Measurements from ENCODE around the gene SNPH. TPM values are rescaled to one million over a fixed set of nuclear protein-coding genes. Genes with fewer than 3 reads are reported as not detected.

SNPH gene
- total and polyA plus RNA-seq, 2 donors from 2014 or later: 3.1 TPM

DNA sequence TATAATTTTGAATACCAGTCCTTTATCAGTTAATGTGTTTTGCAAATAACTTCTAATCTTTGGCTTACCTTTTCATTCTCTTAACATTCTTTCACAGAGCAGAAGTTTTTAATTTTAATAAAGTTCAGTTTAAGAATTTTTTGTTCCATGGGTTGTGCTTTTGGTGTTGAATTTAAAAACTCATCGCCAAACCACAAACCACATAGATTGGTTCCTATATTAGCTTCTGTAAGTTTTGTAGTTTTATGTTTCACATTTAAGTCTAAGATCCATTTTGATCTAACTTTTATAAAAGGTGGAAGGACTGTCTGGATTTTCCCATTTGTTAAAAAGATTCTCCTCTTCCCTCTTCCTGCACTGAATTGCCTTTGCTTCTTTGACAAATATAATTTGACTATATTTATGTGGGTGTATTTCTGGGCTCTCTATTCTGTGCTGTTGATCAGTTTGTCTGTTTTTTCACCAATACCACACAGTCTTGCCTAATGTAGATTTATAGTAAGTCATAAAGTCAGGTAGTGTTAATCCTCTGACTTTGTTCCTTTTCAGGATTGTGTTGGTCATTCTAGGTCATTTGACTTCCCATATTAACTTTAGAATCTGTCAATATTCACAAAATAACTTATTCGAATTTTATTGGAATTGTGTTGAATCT, 80.3 kb downstream of the SNPH start:
- H3K9me3 ChIP-seq (ENCODE audit: control insufficient read depth in 2 of 3, insufficient read depth in 1 of 3, low read length in 3 of 3): peaks cover 0 to 3% (median 0%) of the 10 kb centered on the region in 3 donors
- H3K27ac ChIP-seq (ENCODE audit: low read depth in 2 of 2, low read length in 2 of 2): no peak overlapping the region
- H3K4me3 ChIP-seq (ENCODE audit: low read length in 3 of 3): no peak overlapping the region
- H3K27me3 ChIP-seq (ENCODE audit: control insufficient read depth, insufficient read depth, low read length): no peaks in the 10 kb centered on the region
- no peak overlapping the region for H3K9ac ChIP-seq (ENCODE audit: low read length in 3 of 3)
- no peaks in the 10 kb centered on the region for H3K4me1 ChIP-seq (ENCODE audit: control insufficient read depth in 2 of 3, insufficient read depth in 2 of 3, low read depth in 1 of 3, low read length in 3 of 3)
- no peak for FAIRE-seq
- DNase-seq: no peak
- H3K36me3 ChIP-seq (ENCODE audit: control insufficient read depth in 2 of 3, insufficient read depth in 3 of 3, low read length in 3 of 3): no peaks in the 10 kb centered on the region
- intact Hi-C loops (cut with DNase I): no loop called here
- TF ChIP-seq, protein P1, sequence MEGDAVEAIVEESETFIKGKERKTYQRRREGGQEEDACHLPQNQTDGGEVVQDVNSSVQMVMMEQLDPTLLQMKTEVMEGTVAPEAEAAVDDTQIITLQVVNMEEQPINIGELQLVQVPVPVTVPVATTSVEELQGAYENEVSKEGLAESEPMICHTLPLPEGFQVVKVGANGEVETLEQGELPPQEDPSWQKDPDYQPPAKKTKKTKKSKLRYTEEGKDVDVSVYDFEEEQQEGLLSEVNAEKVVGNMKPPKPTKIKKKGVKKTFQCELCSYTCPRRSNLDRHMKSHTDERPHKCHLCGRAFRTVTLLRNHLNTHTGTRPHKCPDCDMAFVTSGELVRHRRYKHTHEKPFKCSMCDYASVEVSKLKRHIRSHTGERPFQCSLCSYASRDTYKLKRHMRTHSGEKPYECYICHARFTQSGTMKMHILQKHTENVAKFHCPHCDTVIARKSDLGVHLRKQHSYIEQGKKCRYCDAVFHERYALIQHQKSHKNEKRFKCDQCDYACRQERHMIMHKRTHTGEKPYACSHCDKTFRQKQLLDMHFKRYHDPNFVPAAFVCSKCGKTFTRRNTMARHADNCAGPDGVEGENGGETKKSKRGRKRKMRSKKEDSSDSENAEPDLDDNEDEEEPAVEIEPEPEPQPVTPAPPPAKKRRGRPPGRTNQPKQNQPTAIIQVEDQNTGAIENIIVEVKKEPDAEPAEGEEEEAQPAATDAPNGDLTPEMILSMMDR (IDR thresholded peaks at IDR 0.05; ENCODE audit: borderline replicate concordance, extremely low read depth, insufficient read depth): no peak

DNA sequence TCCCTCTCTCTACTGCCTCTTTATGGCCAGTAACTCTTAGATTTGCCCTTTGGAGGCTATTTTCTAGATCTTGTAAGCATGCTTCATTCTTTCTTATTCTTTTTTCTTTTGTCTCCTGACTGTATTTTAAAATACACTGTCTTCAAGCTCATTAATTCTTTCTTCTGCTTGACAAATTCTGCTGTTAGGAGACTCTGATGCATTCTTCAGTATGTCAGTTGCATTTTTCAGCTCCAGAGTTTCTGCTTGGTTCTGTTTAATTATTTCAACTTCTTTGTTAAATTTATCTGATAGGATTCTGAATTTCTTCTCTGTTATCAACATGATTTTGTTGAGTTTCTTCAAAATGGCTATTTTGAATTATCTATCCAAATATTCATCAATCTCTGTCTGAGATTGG, 87.9 kb downstream of the SNPH start:
- Histone ChIP-seq H3K9ac (ENCODE audit: low read length in 3 of 3) (no peak overlapping the region), H3K36me3 (ENCODE audit: control insufficient read depth in 2 of 3, insufficient read depth in 3 of 3, low read length in 3 of 3) (peaks cover 4 to 9% (median 8%) of the 10 kb centered on the region in 3 donors), H3K27ac (ENCODE audit: low read depth in 2 of 2, low read length in 2 of 2) (no peak overlapping the region), H3K27me3 (ENCODE audit: control insufficient read depth, insufficient read depth, low read length) (no peaks in the 10 kb centered on the region), H3K4me3 (ENCODE audit: low read length in 3 of 3) (no peak overlapping the region), H3K9me3 (ENCODE audit: control insufficient read depth in 2 of 3, insufficient read depth in 1 of 3, low read length in 3 of 3) (no peaks in the 10 kb centered on the region), H3K4me1 (ENCODE audit: control insufficient read depth in 2 of 3, insufficient read depth in 2 of 3, low read depth in 1 of 3, low read length in 3 of 3) (no peaks in the 10 kb centered on the region)
- FAIRE-seq (no peak), DNase-seq (no peak)
- intact Hi-C loops (cut with DNase I): no loop called here
- TF ChIP-seq, protein P1 (IDR thresholded peaks at IDR 0.05; ENCODE audit: borderline replicate concordance, extremely low read depth, insufficient read depth): no peak

DNA sequence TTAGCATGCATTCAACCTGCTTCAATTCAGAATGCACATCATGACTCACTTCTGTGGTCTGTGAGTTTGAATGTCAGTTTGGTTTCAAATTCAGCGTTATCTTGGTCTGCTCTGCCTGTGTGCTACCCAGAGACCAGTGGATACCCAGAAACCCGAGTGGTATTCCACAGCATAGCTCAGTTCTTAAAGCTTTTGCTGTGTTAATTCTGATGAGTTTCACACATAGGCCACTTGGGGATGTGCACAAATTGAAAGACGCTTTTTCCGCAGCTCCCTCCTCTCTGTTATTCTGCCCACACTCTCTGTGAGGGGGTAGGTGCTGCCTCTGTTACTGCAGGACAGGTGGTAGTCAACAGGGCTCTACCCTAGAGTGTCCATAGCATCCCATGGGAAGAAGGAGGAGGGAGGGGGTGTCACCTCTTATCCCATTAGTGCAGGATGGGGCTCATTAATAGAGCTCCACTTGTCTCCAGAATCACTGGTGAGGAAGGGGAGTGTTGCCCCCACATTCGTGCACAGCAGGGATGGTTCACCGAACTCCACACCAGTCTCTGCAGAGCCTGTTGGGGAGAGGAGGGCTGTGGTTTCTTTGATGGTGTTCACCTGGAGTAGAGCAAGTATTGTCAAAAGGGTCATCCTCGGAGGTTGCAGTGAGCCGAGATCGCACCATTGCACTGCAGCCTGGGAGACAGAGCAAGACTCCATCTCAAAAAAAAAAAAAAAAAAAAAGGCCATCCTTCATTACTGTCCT, 92.0 kb downstream of the SNPH start:
- H3K4me1 ChIP-seq (ENCODE audit: control insufficient read depth in 2 of 3, insufficient read depth in 2 of 3, low read depth in 1 of 3, low read length in 3 of 3): no peaks in the 10 kb centered on the region
- FAIRE-seq: no peak
- TF ChIP-seq, protein P1 (IDR thresholded peaks at IDR 0.05; ENCODE audit: borderline replicate concordance, extremely low read depth, insufficient read depth): no peak
- no peak overlapping the region for H3K27ac ChIP-seq (ENCODE audit: low read depth in 2 of 2, low read length in 2 of 2)
- H3K27me3 ChIP-seq (ENCODE audit: control insufficient read depth, insufficient read depth, low read length): no peaks in the 10 kb centered on the region
- DNase-seq: no peak
- H3K9ac ChIP-seq (ENCODE audit: low read length in 3 of 3): no peak overlapping the region
- no peaks in the 10 kb centered on the region for H3K9me3 ChIP-seq (ENCODE audit: control insufficient read depth in 2 of 3, insufficient read depth in 1 of 3, low read length in 3 of 3)
- H3K36me3 ChIP-seq (ENCODE audit: control insufficient read depth in 2 of 3, insufficient read depth in 3 of 3, low read length in 3 of 3): peaks cover 4 to 18% (median 16%) of the 10 kb centered on the region in 3 donors
- no peak overlapping the region for H3K4me3 ChIP-seq (ENCODE audit: low read length in 3 of 3)
- intact Hi-C loops (cut with DNase I): no loop called here

Other genes with a start within 250 kb of the SNPH start
- 135 TPM for gene PSMF1, start 147.7 kb upstream of the SNPH start, total RNA-seq
- 93.2 TPM for gene PSMF1, start 147.7 kb upstream of the SNPH start, polyA plus RNA-seq (ENCODE audit: insufficient read depth, low read depth, low replicate concordance)
- gene TMEM74B, start 81.3 kb upstream of the SNPH start, total RNA-seq: 0.54 TPM
- 1.6 TPM for gene TMEM74B, start 81.3 kb upstream of the SNPH start, polyA plus RNA-seq (ENCODE audit: insufficient read depth, low read depth, low replicate concordance)
- gene C20orf202, start 62.8 kb upstream of the SNPH start, total RNA-seq: 0.16 TPM
- 0.73 TPM for gene C20orf202, start 62.8 kb upstream of the SNPH start, polyA plus RNA-seq (ENCODE audit: insufficient read depth, low read depth, low replicate concordance)
- gene RAD21L1, start 40.2 kb upstream of the SNPH start, total RNA-seq: not detected
- not detected for gene RAD21L1, start 40.2 kb upstream of the SNPH start, polyA plus RNA-seq (ENCODE audit: insufficient read depth, low read depth, low replicate concordance)
- gene SDCBP2, start 62.8 kb downstream of the SNPH start, total RNA-seq: 18.3 TPM
- gene SDCBP2, start 62.8 kb downstream of the SNPH start, polyA plus RNA-seq (ENCODE audit: insufficient read depth, low read depth, low replicate concordance): 10.3 TPM
- gene FKBP1A, start 126.8 kb downstream of the SNPH start, total RNA-seq: 220 TPM
- 260 TPM for gene FKBP1A, start 126.8 kb downstream of the SNPH start, polyA plus RNA-seq (ENCODE audit: insufficient read depth, low read depth, low replicate concordance)
- gene NSFL1C, start 200.6 kb downstream of the SNPH start, total RNA-seq: 78.2 TPM
- gene NSFL1C, start 200.6 kb downstream of the SNPH start, polyA plus RNA-seq (ENCODE audit: insufficient read depth, low read depth, low replicate concordance): 76.1 TPM
- 8.2 TPM for gene SIRPB2, start 225.1 kb downstream of the SNPH start, total RNA-seq
- gene SIRPB2, start 225.1 kb downstream of the SNPH start, polyA plus RNA-seq (ENCODE audit: insufficient read depth, low read depth, low replicate concordance): 0.86 TPM